IMR-90 (cell line): Measurements from ENCODE around the gene EXT2. TPM values are rescaled to one million over a fixed set of nuclear protein-coding genes. Genes with fewer than 3 reads are reported as not detected.
A peak's percentile ranks its signal among the peaks of the same experiment; 100 is the strongest.

Experiments used
- ATAC-seq: fragments of 200-7000 bp; cut with Tn5 transposase; 2 replicates; pipeline ENCODE4 v1.9.1; 2020; ENCODE audit warnings: low read depth, mild to moderate bottlenecking, moderate library complexity
- BruUV-seq: library from RNA; stranded (reverse); fragments of 400-500 nt; replicated peaks from 2 replicates; lab custom pipeline; 2021; lab: Mats Ljungman, UMichigan
- CTCF ChIA-PET: fragments of 300-600 bp; formaldehyde crosslinking; extraction: SDS; loops from one replicate; lab custom pipeline; 2021; ENCODE audit warnings: antibody characterized with exemption; lab: Yijun Ruan, JAX
- POLR2A ChIA-PET: fragments of 300-600 bp; sonication (Branson Sonifier 250); formaldehyde crosslinking; loops from one replicate; lab custom pipeline; 2022; ENCODE audit warnings: antibody characterized with exemption; ENCODE audit not compliant: unreplicated experiment; lab: Charles Lee
- DNase-seq: peaks from one replicate; pipeline ENCODE4 v3.0.0; 2013
- H2AFZ ChIP-seq: replicated peaks from 2 replicates; pipeline ENCODE3; 2013; ENCODE audit warnings: low read length, mild to moderate bottlenecking; ENCODE audit not compliant: poor library complexity
- H2AK5ac ChIP-seq: 2 replicates; pipeline ENCODE4 v1.6.1; 2013; ENCODE audit warnings: low read depth, low read length, inconsistent platforms
- H2AK9ac ChIP-seq: replicated peaks from 2 replicates; pipeline ENCODE3; 2013; ENCODE audit warnings: mild to moderate bottlenecking, low read depth, low read length, moderate library complexity; ENCODE audit not compliant: poor library complexity
- H2BK120ac ChIP-seq: 2 replicates; pipeline ENCODE4 v1.6.1; 2013; ENCODE audit warnings: low read depth, low read length, inconsistent platforms
- H2BK15ac ChIP-seq: 3 replicates; pipeline ENCODE4 v1.6.1; 2013; ENCODE audit warnings: low read depth, low read length, inconsistent platforms
- H2BK20ac ChIP-seq: 2 replicates; pipeline ENCODE4 v1.6.1; 2013; ENCODE audit warnings: low read depth, mild to moderate bottlenecking, inconsistent platforms, low read length, moderate library complexity
- H2BK5ac ChIP-seq: 2 replicates; pipeline ENCODE4 v1.6.1; 2013; ENCODE audit warnings: mild to moderate bottlenecking, low read depth, low read length, inconsistent platforms; ENCODE audit not compliant: poor library complexity, severe bottlenecking
- H3K14ac ChIP-seq: replicated peaks from 2 replicates; pipeline ENCODE4 v1.6.1; 2013; ENCODE audit warnings: low read depth, low read length, inconsistent platforms
- H3K18ac ChIP-seq: 2 replicates; pipeline ENCODE4 v1.6.1; 2013; ENCODE audit warnings: low read depth, low read length, control low read depth
- H3K23ac ChIP-seq: 2 replicates; pipeline ENCODE4 v1.6.1; 2013; ENCODE audit warnings: low read depth, low read length, inconsistent platforms
- H3K27ac ChIP-seq: 2 replicates; pipeline ENCODE4 v1.5.1; 2013; ENCODE audit warnings: mild to moderate bottlenecking, control low read depth, low read length; ENCODE audit not compliant: insufficient read depth
- H3K27me3 ChIP-seq: 2 replicates; pipeline ENCODE4 v1.6.1; 2013; ENCODE audit warnings: low read length; ENCODE audit not compliant: control insufficient read depth, insufficient read depth
- H3K36me3 ChIP-seq: 2 replicates; pipeline ENCODE4 v1.6.1; 2013; ENCODE audit warnings: low read length, mixed read lengths; ENCODE audit not compliant: control insufficient read depth, insufficient read depth
- H3K4ac ChIP-seq: 2 replicates; pipeline ENCODE4 v1.6.1; 2013; ENCODE audit warnings: low read depth, low read length, inconsistent platforms
- H3K4me1 ChIP-seq: 2 replicates; pipeline ENCODE4 v1.6.1; 2013; ENCODE audit warnings: low read length, mixed read lengths; ENCODE audit not compliant: control insufficient read depth, insufficient read depth
- H3K4me2 ChIP-seq: 2 replicates; pipeline ENCODE4 v1.6.1; 2013; ENCODE audit warnings: low read depth, mild to moderate bottlenecking, control low read depth, low read length, moderate library complexity
- H3K4me3 ChIP-seq: 2 replicates; pipeline ENCODE4 v1.5.1; 2013; ENCODE audit warnings: low read depth, mild to moderate bottlenecking, control low read depth, low read length, moderate library complexity; ENCODE audit not compliant: insufficient read depth
- H3K56ac ChIP-seq: 2 replicates; pipeline ENCODE4 v1.6.1; 2013; ENCODE audit warnings: low read length, inconsistent platforms; ENCODE audit not compliant: insufficient read depth; ENCODE audit errors: extremely low read depth
- H3K79me1 ChIP-seq, 2 experiments: 2 replicates each; pipeline ENCODE4 v1.6.1; 2013; ENCODE audit warnings: low read length in 2 of 2, inconsistent platforms in 1 of 2, low read depth in 1 of 2
- H3K9ac ChIP-seq: 2 replicates; pipeline ENCODE4 v1.6.1; 2013; ENCODE audit warnings: low read depth, low read length, control low read depth
- H3K9me1 ChIP-seq: 2 replicates; pipeline ENCODE4 v1.6.1; 2013; ENCODE audit warnings: low read length, inconsistent platforms; ENCODE audit not compliant: insufficient read depth
- H3K9me3 ChIP-seq: 2 replicates; pipeline ENCODE4 v1.6.1; 2013; ENCODE audit warnings: low read length; ENCODE audit not compliant: control insufficient read depth, insufficient read depth
- H4K20me1 ChIP-seq: 2 replicates; pipeline ENCODE4 v1.6.1; 2013; ENCODE audit warnings: low read length, inconsistent platforms; ENCODE audit not compliant: insufficient read depth
- H4K5ac ChIP-seq: 2 replicates; pipeline ENCODE4 v1.6.1; 2013; ENCODE audit warnings: mild to moderate bottlenecking, low read depth, low read length, control low read depth
- H4K8ac ChIP-seq, 2 experiments: 2 replicates each; pipeline ENCODE4 v1.6.1; 2013; ENCODE audit warnings: low read depth in 2 of 2, low read length in 2 of 2, control low read depth in 1 of 2, inconsistent platforms in 1 of 2
- H4K91ac ChIP-seq: 2 replicates; pipeline ENCODE4 v1.6.1; 2013; ENCODE audit warnings: low read depth, low read length, inconsistent platforms; ENCODE audit not compliant: insufficient read depth
- BHLHE40 ChIP-seq: fragments of 150-350 bp; IDR thresholded peaks from 2 replicates; pipeline ENCODE4 v1.6.1; 2016; ENCODE audit warnings: mild to moderate bottlenecking, low read depth, low read length
- CEBPB ChIP-seq: IDR thresholded peaks from 2 replicates; pipeline ENCODE4 v1.6.1; 2012; ENCODE audit warnings: low read depth, low read length, improper control_type of control experiment
- CHD1 ChIP-seq: IDR thresholded peaks from 2 replicates; pipeline ENCODE4 v1.6.1; 2012; ENCODE audit warnings: low read depth, low read length, improper control_type of control experiment
- CTCF ChIP-seq: conservative IDR thresholded peaks from 2 replicates; pipeline ENCODE4 v1.5.1; 2012; ENCODE audit warnings: mild to moderate bottlenecking, low read depth, low read length, improper control_type of control experiment
- MXI1 ChIP-seq: IDR thresholded peaks from 2 replicates; pipeline ENCODE4 v1.6.1; 2012; ENCODE audit warnings: low read depth, mild to moderate bottlenecking, low read length, moderate library complexity, borderline replicate concordance
- NFE2L2 ChIP-seq: fragments of 150-350 bp; IDR thresholded peaks from 2 replicates; pipeline ENCODE4 v1.6.1; 2016; ENCODE audit warnings: low read depth, mild to moderate bottlenecking, low read length
- SMC3 ChIP-seq: fragments of 150-350 bp; IDR thresholded peaks from 2 replicates; pipeline ENCODE4 v1.6.1; 2016; ENCODE audit warnings: low read depth, mild to moderate bottlenecking, antibody characterized with exemption, low read length, moderate library complexity
- WGBS, 2 experiments: methylation state at CpG; one replicate each; pipeline versions ENCODE4 v1.1.5 to v1.1.7; 2013; ENCODE audit warnings: missing lambda C conversion rate in 2 of 2; ENCODE audit not compliant: insufficient read length in 1 of 2; ENCODE audit errors: extremely low coverage in 2 of 2; 5-methylcytosine and 5-hydroxymethylcytosine counted together
- dilution Hi-C: fragments of 300-500 bp; cut with HindIII; formaldehyde crosslinking; loops from one replicate; pipeline ENCODE4 v1.14.3; 2018; ENCODE audit warnings: low sequenced_read_pairs; ENCODE audit not compliant: unreplicated experiment
- in situ Hi-C: fragments of 300-500 bp; cut with MboI; formaldehyde crosslinking; loops from 3 replicates; pipeline ENCODE4 v1.14.3; 2019; ENCODE audit warnings: low sequenced_read_pairs, inconsistent platforms, mixed read lengths
- intact Hi-C: fragments of 100-400 bp; cut with micrococcal nuclease; formaldehyde crosslinking; loops from 2 replicates; pipeline ENCODE4 v1.10.0; 2022
- polyA plus RNA-seq, 3 experiments: library from polyadenylated mRNA; depleted of rRNA; stranded (reverse); fragments of >200 nt; gene quantifications; 2 replicates each; pipeline ENCODE4 v1.2.3, GENCODE V29; 2012; ENCODE audit warnings: low replicate concordance in 1 of 3
- total RNA-seq: library from RNA; depleted of rRNA; stranded (reverse); fragments of >200 nt; gene quantifications from 2 replicates; pipeline ENCODE4 v1.2.3, GENCODE V29; 2012
- TF ChIP-seq, protein P1 (sequence below): fragments of 150-350 bp; IDR thresholded peaks from 2 replicates; pipeline ENCODE4 v1.6.1; 2017; ENCODE audit warnings: mild to moderate bottlenecking, antibody characterized with exemption, low read length, low read depth
- TF ChIP-seq, protein P2 (sequence below): fragments of 150-350 bp; IDR thresholded peaks from 2 replicates; pipeline ENCODE4 v1.6.1; 2016; ENCODE audit warnings: low read depth, mild to moderate bottlenecking, low read length, moderate library complexity, borderline replicate concordance

Gene EXT2
- total and polyA plus RNA-seq, 2 of the 4 experiments (the other 2 are of a cell fraction) = 75.0 to 85.3 TPM

- Histone ChIP-seq H3K27me3 (peaks cover 11% of the 10 kb centered on the region), H2AK9ac (no peak within 1 kb of the TSS), H4K20me1 (no peaks in the 10 kb centered on the region), H2BK20ac (no peak within 1 kb of the TSS), H3K14ac (no peak within 1 kb of the TSS), H3K18ac (no peak within 1 kb of the TSS), H2AFZ (peak within 1 kb of the TSS; percentile 13), H3K36me3 (no peaks in the 10 kb centered on the region), H3K56ac (no peak within 1 kb of the TSS), H3K4ac (no peak within 1 kb of the TSS), H3K27ac (no peak within 1 kb of the TSS), H3K79me1 (no peaks in the 10 kb centered on the region), H3K4me1 (no peaks in the 10 kb centered on the region), H3K9me1 (no peaks in the 10 kb centered on the region), H3K23ac (no peak within 1 kb of the TSS), H4K91ac (no peak within 1 kb of the TSS), H2AK5ac (no peak within 1 kb of the TSS), H3K4me2 (no peak within 1 kb of the TSS), H3K9ac (no peak within 1 kb of the TSS), H4K8ac (no peak within 1 kb of the TSS), H3K4me3 (no peak within 1 kb of the TSS), H3K9me3 (no peaks in the 10 kb centered on the region), H2BK5ac (no peak within 1 kb of the TSS), H2BK15ac (no peak within 1 kb of the TSS), H4K5ac (no peak within 1 kb of the TSS), H2BK120ac (no peak within 1 kb of the TSS)
- TF ChIP-seq NFE2L2 (no peak), SMC3 (no peak), CTCF (no peak), CEBPB (no peak), MXI1 (no peak), CHD1 (no peak), BHLHE40 (no peak)
- TF ChIP-seq, protein P1, sequence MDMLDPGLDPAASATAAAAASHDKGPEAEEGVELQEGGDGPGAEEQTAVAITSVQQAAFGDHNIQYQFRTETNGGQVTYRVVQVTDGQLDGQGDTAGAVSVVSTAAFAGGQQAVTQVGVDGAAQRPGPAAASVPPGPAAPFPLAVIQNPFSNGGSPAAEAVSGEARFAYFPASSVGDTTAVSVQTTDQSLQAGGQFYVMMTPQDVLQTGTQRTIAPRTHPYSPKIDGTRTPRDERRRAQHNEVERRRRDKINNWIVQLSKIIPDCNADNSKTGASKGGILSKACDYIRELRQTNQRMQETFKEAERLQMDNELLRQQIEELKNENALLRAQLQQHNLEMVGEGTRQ = no peak
- TF ChIP-seq, protein P2, sequence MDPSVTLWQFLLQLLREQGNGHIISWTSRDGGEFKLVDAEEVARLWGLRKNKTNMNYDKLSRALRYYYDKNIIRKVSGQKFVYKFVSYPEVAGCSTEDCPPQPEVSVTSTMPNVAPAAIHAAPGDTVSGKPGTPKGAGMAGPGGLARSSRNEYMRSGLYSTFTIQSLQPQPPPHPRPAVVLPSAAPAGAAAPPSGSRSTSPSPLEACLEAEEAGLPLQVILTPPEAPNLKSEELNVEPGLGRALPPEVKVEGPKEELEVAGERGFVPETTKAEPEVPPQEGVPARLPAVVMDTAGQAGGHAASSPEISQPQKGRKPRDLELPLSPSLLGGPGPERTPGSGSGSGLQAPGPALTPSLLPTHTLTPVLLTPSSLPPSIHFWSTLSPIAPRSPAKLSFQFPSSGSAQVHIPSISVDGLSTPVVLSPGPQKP = no peak
- POLR2A ChIA-PET = no interaction called here
- dilution Hi-C loops = loop anchor here (25.0 kb wide), 1 partner anchor 136 kb away; no protein-coding TSS in a partner anchor
- intact Hi-C loops = no loop called here
- CTCF ChIA-PET = no interaction called here
- 87% methylated on average over 3 of the region's 12 CpGs; no CpG with 5 or more reads in 1 of the 2 experiments for WGBS, 2 experiments
- DNase-seq = no peak
- BruUV-seq = no TSS peak
- no peak for ATAC-seq
- in situ Hi-C loops = no loop called here
Observed at GRCh38 chr11:44047931-44048431, 47.5 kb upstream of the EXT2 start, which contains the start of gene ACCSL. TSS of gene ACCSL (plus strand) at chr11:44047981. CDS start at chr11:44048037, 56 bp downstream.
